HG02610 (cell line): ENCODE data around the gene ZNF618.

Experiments used
- ATAC-seq: cut with Tn5 transposase; IDR thresholded peaks from one replicate; pipeline ENCODE4 v1.9.1; 2021; ENCODE audit warnings: mild to moderate bottlenecking, moderate library complexity; ENCODE audit not compliant: unreplicated experiment

Gene ZNF618

DNA sequence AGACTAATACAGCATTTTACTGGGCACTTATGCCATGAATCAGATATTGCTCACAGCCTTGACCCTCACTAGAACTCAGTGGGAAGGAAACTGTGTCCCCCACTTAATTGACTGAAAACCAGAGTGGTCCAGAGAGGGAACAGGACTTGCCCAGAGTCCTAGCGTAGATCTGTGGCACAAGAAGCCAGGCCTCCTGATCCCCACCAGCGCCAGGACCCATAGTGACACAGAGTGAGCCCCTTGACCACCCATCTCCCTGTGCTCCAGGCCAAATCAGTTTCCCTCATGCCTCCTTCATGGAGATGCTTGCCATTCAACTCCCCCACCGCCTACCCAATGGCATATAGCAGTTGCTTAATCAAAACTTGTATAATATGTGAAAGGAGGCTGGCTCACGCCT, 214.7 kb downstream of the ZNF618 start:
- ATAC-seq, result no peak

DNA sequence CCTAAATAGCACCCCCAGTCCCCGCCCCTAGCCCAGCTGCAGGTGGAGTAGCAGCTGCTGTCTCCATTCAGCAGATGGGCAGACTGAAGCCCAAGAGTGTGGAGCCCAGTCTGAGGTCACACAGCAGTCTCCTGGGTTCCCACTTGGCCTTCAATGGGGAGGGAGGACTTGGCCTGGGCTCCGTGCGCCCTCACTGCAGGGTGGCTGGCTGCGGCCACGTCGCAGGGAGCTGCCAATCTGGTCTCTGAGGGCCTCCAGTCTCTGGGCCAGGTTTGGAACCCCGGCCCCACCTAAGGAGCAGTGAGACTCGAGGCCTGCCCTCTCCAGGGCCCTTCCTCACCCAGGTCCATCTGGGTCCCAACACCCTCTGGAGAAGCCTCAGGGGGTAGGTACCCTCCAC, 215.6 kb downstream of the ZNF618 start:
- ATAC-seq, result no peak

DNA sequence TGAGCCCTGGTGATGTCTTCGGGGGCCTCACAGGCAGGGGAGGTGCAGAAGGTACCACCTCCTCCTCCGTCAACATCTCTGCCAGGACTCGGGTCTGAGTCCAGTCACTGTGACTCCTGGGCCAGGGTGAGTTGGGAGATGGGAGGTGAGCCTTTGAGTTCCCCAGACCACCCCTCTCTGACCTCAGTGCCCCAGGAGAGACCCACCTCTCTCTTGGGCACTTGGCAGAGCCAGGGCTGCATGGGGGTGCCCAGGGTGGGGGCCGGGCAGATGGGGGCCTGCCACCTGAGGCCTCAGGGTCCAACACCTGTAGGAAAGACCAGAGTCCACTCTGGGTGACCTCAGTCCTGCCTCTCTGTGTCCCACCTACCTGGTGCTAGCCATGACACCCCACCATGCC, 216.2 kb downstream of the ZNF618 start:
- no peak for ATAC-seq

DNA sequence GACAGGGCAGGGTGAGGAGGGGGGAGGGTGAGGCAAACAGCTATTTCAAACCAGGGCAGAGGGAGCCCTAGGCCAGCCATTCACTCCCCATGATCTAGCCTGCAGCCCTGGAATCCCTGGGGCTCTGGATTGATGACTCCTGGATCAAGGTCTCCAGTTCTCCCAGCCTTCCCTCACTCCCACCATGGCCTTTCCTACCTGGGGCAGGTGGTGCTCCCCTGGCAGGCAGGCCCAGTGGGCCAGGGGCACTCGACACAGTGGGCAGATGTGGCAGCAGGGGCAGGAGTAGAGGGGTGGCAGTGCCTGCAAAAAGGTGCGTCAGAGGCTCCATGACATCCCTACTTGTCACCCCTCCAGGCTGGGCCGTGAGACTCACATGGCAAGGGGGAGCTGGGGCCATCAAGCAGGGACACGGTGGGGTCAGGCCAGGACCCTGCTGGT, 216.9 kb downstream of the ZNF618 start:
- no peak for ATAC-seq

GRCh38 chr9:114093761-114094505, 217.8 kb downstream of the ZNF618 start:
- no peak for ATAC-seq

DNA sequence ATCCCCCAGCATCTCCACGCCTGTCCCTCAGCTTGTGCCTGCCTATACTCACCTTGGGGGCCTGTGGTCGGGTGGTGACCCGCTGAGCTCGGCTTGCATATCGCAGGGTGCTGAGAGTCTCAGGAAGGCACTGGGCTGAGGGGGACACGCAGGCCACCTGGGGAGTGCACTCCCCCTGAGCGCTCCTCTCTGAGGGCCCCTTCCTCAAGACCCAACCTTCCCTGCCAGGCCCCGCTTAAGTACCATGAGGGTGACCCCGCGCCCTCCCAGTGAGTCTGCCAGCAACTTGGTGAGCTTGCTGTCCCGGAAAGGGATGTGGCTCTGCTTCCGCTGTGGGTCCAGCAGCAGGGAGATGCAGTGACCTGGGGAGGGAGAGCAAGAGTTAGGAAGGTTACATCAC, 218.9 kb downstream of the ZNF618 start:
- ATAC-seq, result no peak

- ATAC-seq, result no peak
These were observed 220.0 kb downstream of the ZNF618 start for GRCh38 chr9:114096041-114096511.

GRCh38 chr9:114096866-114097612, 220.9 kb downstream of the ZNF618 start:
- ATAC-seq, result no peak

GRCh38 chr9:114097613-114098020, 221.5 kb downstream of the ZNF618 start:
- ATAC-seq, result no peak

DNA sequence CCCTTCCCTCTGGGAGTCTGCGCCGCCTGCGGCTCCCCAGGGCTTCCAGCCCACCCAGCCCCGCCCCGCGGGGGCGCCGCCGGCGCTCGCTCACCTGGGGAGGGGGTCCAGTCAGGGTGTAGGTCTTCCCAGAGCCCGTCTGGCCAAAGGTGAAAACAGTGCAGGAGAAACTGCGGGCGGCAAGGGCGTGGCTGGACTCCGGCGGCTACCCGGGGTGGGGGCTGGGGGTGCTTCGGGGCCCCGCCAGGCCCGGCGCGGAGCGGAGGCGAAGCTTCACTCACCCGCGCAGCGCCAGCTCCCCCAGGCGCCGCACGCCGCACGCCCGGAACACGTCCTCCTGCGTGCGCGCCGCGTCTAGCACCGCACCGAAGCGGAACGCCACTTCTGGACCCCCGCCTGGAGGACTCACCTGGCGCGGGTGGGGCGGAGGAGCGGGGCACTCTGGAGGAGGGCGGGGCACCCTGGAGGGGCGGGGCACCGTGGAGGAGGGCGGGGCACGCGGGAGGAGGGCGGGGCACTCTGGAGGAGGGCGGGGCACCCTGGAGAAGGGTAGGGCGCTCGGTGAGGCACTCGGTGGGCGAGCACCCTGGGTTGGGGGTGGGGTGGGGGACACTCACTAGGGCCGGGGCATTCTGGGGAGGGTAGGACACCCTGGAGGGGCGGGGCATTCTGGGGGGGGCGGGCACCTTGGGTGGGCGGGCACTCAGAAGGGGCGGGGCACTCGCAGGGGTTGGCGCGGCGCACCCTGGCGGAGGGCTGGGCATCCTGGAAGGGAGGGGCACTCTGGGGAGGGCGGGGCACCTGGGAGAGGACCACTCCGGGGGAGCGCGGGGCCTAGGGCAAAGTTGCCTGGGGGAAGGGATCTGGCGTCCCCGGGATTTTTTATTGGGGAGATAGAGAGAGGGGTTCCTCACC, 222.2 kb downstream of the ZNF618 start:
- ATAC-seq, result no peak

DNA sequence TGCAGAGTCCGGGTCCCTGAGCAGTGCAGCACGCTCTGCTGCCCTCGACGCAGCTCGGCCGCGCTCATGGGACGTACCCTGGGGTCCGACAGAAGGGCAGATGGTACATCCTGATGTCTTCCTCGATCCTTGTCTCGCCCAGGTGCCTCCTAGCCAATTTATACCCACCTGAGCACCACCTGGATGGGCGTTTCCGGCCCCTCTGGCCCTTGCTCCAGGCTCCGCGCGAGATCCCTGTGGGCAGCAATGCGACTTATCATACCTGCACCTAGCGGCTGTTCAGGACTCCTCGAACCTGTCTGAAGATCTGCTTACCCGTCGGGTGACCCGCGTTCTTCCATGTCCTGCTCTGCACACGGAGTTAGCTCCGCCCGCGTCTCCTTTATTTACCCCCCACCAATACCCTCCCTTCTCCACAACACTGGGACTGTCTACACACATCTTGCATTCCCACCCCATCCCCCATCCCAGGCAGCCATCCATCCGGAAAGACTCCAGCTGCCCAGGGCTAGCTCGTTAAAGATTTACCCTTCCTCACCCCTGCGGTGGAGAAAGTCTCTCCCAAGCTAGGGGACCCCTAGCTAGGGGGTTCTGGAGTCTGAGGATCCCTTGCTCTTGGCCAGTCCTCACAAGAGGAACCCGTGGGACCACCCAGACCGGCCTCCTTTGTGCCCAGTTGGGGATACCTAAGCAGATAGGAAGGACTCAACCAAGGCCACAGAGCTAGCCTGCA, 223.0 kb downstream of the ZNF618 start, which contains the start of gene KIF12:
Gene KIF12, minus strand, starts transcription at position 357 of the 733 bp plus-strand sequence. Its CDS starts 16 bp downstream, at position 341.
- ATAC-seq, result no peak

DNA sequence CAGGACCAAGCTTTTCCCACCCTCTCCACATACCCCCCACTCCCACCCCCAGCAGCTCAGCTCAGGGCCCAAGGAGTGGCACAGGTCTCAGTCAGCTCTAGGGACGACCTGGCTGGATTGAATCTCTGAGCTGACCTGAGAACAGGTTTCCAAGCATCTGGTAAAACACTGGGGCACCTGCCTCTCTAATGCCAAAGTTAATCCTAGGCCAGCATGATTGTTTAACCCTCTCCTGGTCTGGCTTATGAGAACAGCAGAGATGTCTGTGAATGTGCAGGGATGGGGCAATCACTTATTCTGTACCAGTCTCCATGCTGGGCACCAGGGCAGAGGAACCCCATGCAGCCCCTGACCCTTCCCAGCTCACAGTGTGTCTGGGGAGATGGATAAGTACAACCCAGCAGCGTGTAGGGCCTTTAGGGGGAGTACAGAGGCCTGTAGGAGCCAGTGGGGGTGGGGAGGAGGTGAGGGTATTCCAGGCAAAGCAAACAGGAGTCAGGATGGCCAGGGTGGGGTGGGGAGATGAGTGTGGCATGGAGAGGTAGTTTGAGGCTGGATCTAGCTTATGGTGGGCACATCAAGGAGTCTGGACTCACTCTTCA, 223.7 kb downstream of the ZNF618 start:
- ATAC-seq, result no peak

DNA sequence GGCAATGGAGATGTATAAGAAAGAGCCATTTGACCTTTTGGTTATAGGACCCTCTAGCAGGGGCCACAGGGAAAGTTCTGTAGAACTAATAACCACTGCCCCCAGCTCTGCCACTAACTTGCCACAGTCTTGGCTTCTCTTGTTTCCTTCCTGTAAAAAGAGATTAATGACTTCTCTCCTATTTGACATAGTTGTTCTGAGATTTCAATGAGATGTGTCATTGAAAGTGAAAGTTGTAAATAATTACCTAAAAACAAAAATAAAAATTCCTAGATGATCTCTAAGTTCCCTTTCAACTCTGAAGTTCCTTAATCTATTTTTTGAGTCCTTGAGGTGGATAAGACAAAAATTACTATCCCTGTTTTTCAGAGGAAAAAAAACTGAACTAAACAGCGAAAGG, 224.4 kb downstream of the ZNF618 start:
- ATAC-seq, result no peak

DNA sequence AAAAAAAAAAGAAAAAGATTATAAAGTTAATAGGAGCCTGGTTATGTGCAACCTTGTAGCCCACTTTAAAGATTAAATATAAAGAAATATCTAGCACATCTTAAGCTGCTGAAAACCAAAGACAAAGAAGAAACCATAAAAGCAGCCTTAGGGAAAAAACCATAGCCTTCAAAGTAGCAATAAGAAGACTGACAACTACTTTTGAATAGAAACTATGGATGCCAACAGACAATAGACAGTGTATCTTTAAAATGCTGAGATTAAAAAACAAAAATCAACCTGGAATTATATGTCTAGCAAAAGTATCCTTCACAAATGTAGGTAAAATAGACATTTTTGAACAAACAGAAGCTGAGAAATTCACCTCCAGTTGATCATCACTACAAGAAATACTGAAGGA, 226.4 kb downstream of the ZNF618 start:
- no peak for ATAC-seq

DNA sequence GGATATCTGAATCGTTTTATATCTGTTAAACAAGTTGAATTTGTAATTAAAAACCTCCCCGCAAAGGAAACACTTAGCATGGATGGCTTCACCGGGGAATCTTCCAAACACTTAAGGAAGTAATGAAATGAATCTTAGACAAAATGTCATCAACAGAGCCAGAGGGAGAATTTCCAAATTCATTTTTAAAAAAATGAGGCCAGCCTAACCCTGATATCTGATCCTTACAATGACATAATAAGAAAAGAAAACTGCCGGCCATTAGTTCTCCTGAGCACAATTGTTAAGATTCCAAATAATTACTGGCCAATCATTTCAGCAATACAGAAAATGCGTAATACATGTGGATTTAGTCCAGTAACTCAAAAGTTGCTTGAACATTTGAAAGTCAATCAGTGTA, 229.1 kb downstream of the ZNF618 start:
- ATAC-seq, result no peak
